A673 (cell line): ENCODE measurements around the gene ACOT8. TPM values are rescaled to one million over a fixed set of nuclear protein-coding genes. Genes with fewer than 3 reads are reported as not detected.

ENCODE experiments used
- BruUV-seq: library from RNA; stranded (reverse); fragments of 400-500 nt; replicated peaks from 2 replicates; lab custom pipeline; 2021; lab: Mats Ljungman, UMichigan
- CTCF ChIA-PET: fragments of 300-600 bp; sonication (Branson Sonifier 250); formaldehyde crosslinking; loops from one replicate; lab custom pipeline; 2022; ENCODE audit warnings: antibody characterized with exemption; lab: Charles Lee
- POLR2A ChIA-PET: fragments of 300-600 bp; sonication (Branson Sonifier 250); formaldehyde crosslinking; loops from one replicate; lab custom pipeline; 2022; ENCODE audit warnings: antibody characterized with exemption; ENCODE audit not compliant: low non-redundant PET; lab: Charles Lee
- DNase-seq: peaks from one replicate; pipeline ENCODE4 v3.0.0-alpha.2; 2015; ENCODE audit warnings: low spot score
- H3K27ac ChIP-seq: fragments of 200-600 bp; sonication (generic); 2 replicates; pipeline ENCODE4 v1.5.1; 2016; ENCODE audit warnings: mixed run types, low read depth, mild to moderate bottlenecking, mixed read lengths, antibody characterized with exemption, low read length; ENCODE audit not compliant: poor library complexity, severe bottlenecking
- H3K27me3 ChIP-seq: fragments of 200-600 bp; sonication (generic); replicated peaks from 2 replicates; pipeline ENCODE4 v1.6.1; 2017; ENCODE audit warnings: mixed run types, low read depth, mild to moderate bottlenecking, mixed read lengths, antibody characterized with exemption, low read length; ENCODE audit not compliant: insufficient read depth, poor library complexity
- H3K36me3 ChIP-seq: fragments of 200-600 bp; sonication (generic); 2 replicates; pipeline ENCODE4 v1.6.1; 2016; ENCODE audit warnings: mixed run types, mild to moderate bottlenecking, mixed read lengths, antibody characterized with exemption, low read length; ENCODE audit not compliant: insufficient read depth, poor library complexity, severe bottlenecking
- H3K4me1 ChIP-seq: fragments of 200-600 bp; sonication (generic); 2 replicates; pipeline ENCODE4 v1.6.1; 2017; ENCODE audit warnings: mixed run types, mild to moderate bottlenecking, mixed read lengths, antibody characterized with exemption, low read length; ENCODE audit not compliant: insufficient read depth, poor library complexity, severe bottlenecking
- H3K4me3 ChIP-seq: fragments of 200-600 bp; sonication (generic); 2 replicates; pipeline ENCODE4 v1.5.1; 2016; ENCODE audit warnings: low read depth, mixed run types, mild to moderate bottlenecking, mixed read lengths, low read length; ENCODE audit not compliant: poor library complexity, severe bottlenecking
- H3K9me3 ChIP-seq: fragments of 200-600 bp; sonication (generic); 2 replicates; pipeline ENCODE4 v1.6.1; 2016; ENCODE audit warnings: mixed run types, low read depth, mild to moderate bottlenecking, mixed read lengths, antibody characterized with exemption, low read length; ENCODE audit not compliant: poor library complexity, severe bottlenecking
- CTCF ChIP-seq: fragments of 300-800, 200-600 bp; sonication (generic); conservative IDR thresholded peaks from 2 replicates; pipeline ENCODE4 v1.5.1; 2017; ENCODE audit warnings: low read depth, mild to moderate bottlenecking, antibody characterized with exemption, low read length, moderate library complexity, mixed read lengths
- EZH2 ChIP-seq: fragments of 200-600 bp; sonication (generic); IDR thresholded peaks from 2 replicates; pipeline ENCODE4 v1.6.1; 2017; ENCODE audit warnings: borderline replicate concordance, low read depth, mild to moderate bottlenecking, mixed read lengths, antibody characterized with exemption, low read length; ENCODE audit not compliant: poor library complexity, severe bottlenecking
- intact Hi-C: fragments of 100-400 bp; cut with micrococcal nuclease; formaldehyde crosslinking; loops from one replicate; pipeline ENCODE4 v1.10.0; 2022; ENCODE audit not compliant: unreplicated experiment
- total RNA-seq: library from RNA; stranded (reverse); gene quantifications from 2 replicates; pipeline ENCODE4 v1.2.3, GENCODE V29; 2021

ACOT8 gene
- total RNA-seq, 1 experiment from 2014 or later = 16.9 TPM

GRCh38 chr20:45886590-45887345 lies 29.6 kb upstream of the ACOT8 start:
- Histone ChIP-seq H3K4me1 (peaks cover 2% of the 10 kb centered on the region), H3K4me3 (no peak overlapping the region), H3K36me3 (peaks cover 21% of the 10 kb centered on the region), H3K27me3 (no peaks in the 10 kb centered on the region), H3K9me3 (no peaks in the 10 kb centered on the region), H3K27ac (no peak overlapping the region)
- intact Hi-C loops = no loop called here
- ChIA-PET POLR2A (no interaction called here), CTCF (no interaction called here)
- TF ChIP-seq EZH2 (no peak), CTCF (no peak)
- no TSS peak for BruUV-seq
- no peak for DNase-seq

GRCh38 chr20:45883100-45883469 lies 25.9 kb upstream of the ACOT8 start:
- Histone ChIP-seq H3K27me3 (no peaks in the 10 kb centered on the region), H3K4me1 (no peaks in the 10 kb centered on the region), H3K9me3 (no peaks in the 10 kb centered on the region), H3K36me3 (peaks cover 21% of the 10 kb centered on the region), H3K4me3 (no peak overlapping the region), H3K27ac (no peak overlapping the region)
- ChIA-PET POLR2A (no interaction called here), CTCF (no interaction called here)
- TF ChIP-seq EZH2 = no peak
- no TSS peak for BruUV-seq
- DNase-seq = no peak
- intact Hi-C loops = no loop called here

- no peak for DNase-seq
- Histone ChIP-seq H3K9me3 (no peaks in the 10 kb centered on the region), H3K27ac (no peak overlapping the region), H3K36me3 (peaks cover 21% of the 10 kb centered on the region), H3K4me3 (no peak overlapping the region), H3K4me1 (no peaks in the 10 kb centered on the region), H3K27me3 (no peaks in the 10 kb centered on the region)
- ChIA-PET CTCF (no interaction called here), POLR2A (no interaction called here)
- intact Hi-C loops = no loop called here
- BruUV-seq = no TSS peak
- no peak for TF ChIP-seq CTCF
- TF ChIP-seq EZH2 = no peak
Observed at GRCh38 chr20:45882469-45883099, 25.4 kb upstream of the ACOT8 start.
